AG09309 (cell line): Measurements from ENCODE around the gene CCDC54.

Experiments used
- DNase-seq: peaks from one replicate; pipeline ENCODE4 v3.0.0-alpha.2; 2010; ENCODE audit warnings: low read depth
- H3K4me3 ChIP-seq: 2 replicates; pipeline ENCODE4 v1.5.1; 2011; ENCODE audit warnings: mild to moderate bottlenecking, low read depth, low read length, moderate library complexity; ENCODE audit not compliant: control insufficient read depth
- CTCF ChIP-seq: IDR thresholded peaks from 2 replicates; pipeline ENCODE4 v1.5.1; 2011; ENCODE audit warnings: mild to moderate bottlenecking, low read depth, low read length, inconsistent platforms; ENCODE audit not compliant: insufficient read depth, control insufficient read depth; ENCODE audit errors: missing control alignments

Gene CCDC54

GRCh38 chr3:107368654-107369398 lies 8.4 kb upstream of the CCDC54 start:
- H3K4me3 ChIP-seq = no peak overlapping the region
- TF ChIP-seq CTCF = no peak
- DNase-seq = no peak

DNA sequence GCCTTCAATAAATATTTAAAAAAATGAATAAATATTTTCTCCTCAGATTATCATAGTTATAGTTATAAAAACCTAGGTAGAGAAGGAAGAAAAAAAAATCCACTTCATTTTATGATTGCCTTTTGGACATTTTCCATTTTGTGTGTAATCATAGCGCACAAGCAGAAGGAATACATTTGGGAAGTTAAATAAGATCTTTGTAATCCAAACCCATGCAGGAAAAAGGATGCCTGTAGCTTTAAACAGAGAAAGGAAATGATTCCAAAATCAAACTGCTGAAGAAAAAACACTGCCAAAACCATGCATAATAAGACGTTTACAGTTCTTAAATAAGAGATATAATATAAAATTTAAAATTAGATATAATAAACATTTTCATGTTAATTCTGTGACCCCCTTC lies 7.4 kb upstream of the CCDC54 start:
- H3K4me3 ChIP-seq = no peak overlapping the region
- no peak for TF ChIP-seq CTCF
- DNase-seq = no peak

DNA sequence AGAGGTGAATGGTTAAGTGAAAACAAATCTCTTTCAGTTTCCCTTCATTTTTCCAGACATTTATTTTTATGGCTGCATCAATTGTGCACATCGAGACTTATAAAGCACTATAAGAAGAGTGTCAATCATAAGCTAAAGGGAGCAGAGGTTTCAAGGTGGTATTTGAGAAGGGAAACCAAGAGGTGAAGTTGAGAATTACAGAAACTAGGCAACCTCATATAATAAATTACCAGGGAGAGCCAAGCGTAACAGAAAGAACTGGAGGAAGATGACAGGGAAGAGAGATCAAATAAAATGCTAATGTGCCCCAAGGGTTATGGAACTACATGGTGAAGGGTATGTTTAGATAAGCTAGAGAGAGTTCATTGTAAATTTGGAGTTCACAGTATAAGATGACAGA lies 6.3 kb upstream of the CCDC54 start:
- no peak for TF ChIP-seq CTCF
- DNase-seq = no peak
- no peak overlapping the region for H3K4me3 ChIP-seq

DNA sequence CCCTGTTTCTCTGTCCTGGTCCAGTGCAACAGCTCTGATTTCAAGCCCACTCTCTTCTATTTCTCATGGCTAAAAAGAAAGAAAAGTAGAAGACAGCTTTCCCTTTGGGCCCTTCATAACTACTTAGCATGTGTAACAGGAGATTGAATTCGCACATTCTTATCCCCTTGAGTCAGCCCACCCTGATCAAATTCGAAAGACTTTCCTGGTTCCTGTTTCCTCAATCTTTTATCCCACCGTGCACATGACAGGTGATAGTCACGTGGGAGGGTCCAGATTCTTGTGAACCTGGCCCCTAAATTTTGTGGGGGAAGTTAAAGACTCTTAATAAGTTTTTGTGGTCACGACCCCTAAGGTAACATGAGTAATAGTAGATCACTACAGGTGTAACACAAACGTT lies 4.7 kb upstream of the CCDC54 start:
- DNase-seq = no peak
- no peak for TF ChIP-seq CTCF

DNA sequence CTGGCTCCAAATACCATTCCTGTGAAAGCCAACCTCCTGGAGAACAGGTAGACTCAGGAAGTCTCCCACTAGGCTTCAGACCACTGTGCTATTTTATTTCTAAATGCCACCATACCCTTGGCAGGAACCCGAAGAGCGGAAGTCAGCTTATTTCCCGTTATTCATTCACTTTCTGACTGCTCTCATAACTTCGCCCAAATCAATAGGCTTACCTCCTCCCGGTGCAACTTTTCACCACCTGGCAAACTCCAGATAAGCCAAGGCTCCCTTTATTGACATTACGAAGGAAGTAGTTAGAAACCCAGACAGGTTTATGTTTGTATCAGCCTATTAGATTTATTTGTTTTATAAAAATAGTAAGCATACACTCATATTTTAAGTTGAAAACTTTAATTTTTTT lies 3.3 kb upstream of the CCDC54 start:
- DNase-seq = no peak
- TF ChIP-seq CTCF = no peak
- H3K4me3 ChIP-seq = no peak overlapping the region

More for the DNA sequence above, 4.7 kb upstream of the CCDC54 start:
- no peak overlapping the region for H3K4me3 ChIP-seq

- no peak overlapping the region for H3K4me3 ChIP-seq
- no peak for DNase-seq
- TF ChIP-seq CTCF = no peak
Observed at GRCh38 chr3:107375682-107376081, 1.6 kb upstream of the CCDC54 start.
